ENCODE data around the gene LNX1.

LNX1 gene

GRCh38 chr4:53582194-53582593, 9.1 kb downstream of the LNX1 start:
- no peaks in the 10 kb centered on the region for H3K79me2 ChIP-seq (ENCODE audit: insufficient read depth, low read length)
- H3K36me3 ChIP-seq (ENCODE audit: insufficient read depth, low read length) = no peaks in the 10 kb centered on the region
- H2AFZ ChIP-seq (ENCODE audit: low read length) = no peak overlapping the region
- no peaks in the 10 kb centered on the region for H4K20me1 ChIP-seq (ENCODE audit: insufficient read depth, low read length, poor library complexity, severe bottlenecking)
- H3K27me3 ChIP-seq (ENCODE audit: insufficient read depth, low read length, poor library complexity, severe bottlenecking) = no peaks in the 10 kb centered on the region
- no peaks in the 10 kb centered on the region for H3K9me3 ChIP-seq (ENCODE audit: insufficient read depth, low read depth, low read length)
- no peaks in the 10 kb centered on the region for H3K9me2 ChIP-seq (replicated peaks; ENCODE audit: low read depth, low read length)
- no peak overlapping the region for H3K9ac ChIP-seq (ENCODE audit: low read depth, low read length, poor library complexity, severe bottlenecking)
- H3F3A ChIP-seq (ENCODE audit: low read depth) = no peaks in the 10 kb centered on the region
- TF ChIP-seq CTCF (conservative IDR thresholded peaks at IDR 0.05; ENCODE audit: low read length) = no peak
- no peak for TF ChIP-seq EZH2phosphoT487 (IDR thresholded peaks at IDR 0.05; ENCODE audit: borderline replicate concordance)
- no peak overlapping the region for H3K4me2 ChIP-seq (ENCODE audit: low read depth, low read length, poor library complexity, severe bottlenecking)
- peaks cover 2% of the 10 kb centered on the region for H3K4me1 ChIP-seq (ENCODE audit: insufficient read depth, low read length, poor library complexity, severe bottlenecking)
- no peak overlapping the region for H3K4me3 ChIP-seq (ENCODE audit: low read length, poor library complexity, severe bottlenecking)

GRCh38 chr4:53580274-53580673, 11.0 kb downstream of the LNX1 start:
- Histone ChIP-seq H3K36me3 (ENCODE audit: insufficient read depth, low read length) (no peaks in the 10 kb centered on the region), H2AFZ (ENCODE audit: low read length) (no peak overlapping the region), H3K4me1 (ENCODE audit: insufficient read depth, low read length, poor library complexity, severe bottlenecking) (peaks cover 8% of the 10 kb centered on the region), H3K27me3 (ENCODE audit: insufficient read depth, low read length, poor library complexity, severe bottlenecking) (no peaks in the 10 kb centered on the region), H3K9me2 (replicated peaks; ENCODE audit: low read depth, low read length) (no peaks in the 10 kb centered on the region), H3K9ac (ENCODE audit: low read depth, low read length, poor library complexity, severe bottlenecking) (no peak overlapping the region), H3K4me3 (ENCODE audit: low read length, poor library complexity, severe bottlenecking) (no peak overlapping the region), H3K9me3 (ENCODE audit: insufficient read depth, low read depth, low read length) (no peaks in the 10 kb centered on the region), H3K4me2 (ENCODE audit: low read depth, low read length, poor library complexity, severe bottlenecking) (no peak overlapping the region), H3K79me2 (ENCODE audit: insufficient read depth, low read length) (no peaks in the 10 kb centered on the region), H4K20me1 (ENCODE audit: insufficient read depth, low read length, poor library complexity, severe bottlenecking) (no peaks in the 10 kb centered on the region), H3F3A (ENCODE audit: low read depth) (no peaks in the 10 kb centered on the region)
- no peak for TF ChIP-seq EZH2phosphoT487 (IDR thresholded peaks at IDR 0.05; ENCODE audit: borderline replicate concordance)
- TF ChIP-seq CTCF (conservative IDR thresholded peaks at IDR 0.05; ENCODE audit: low read length) = no peak

GRCh38 chr4:53579826-53580225, 11.5 kb downstream of the LNX1 start:
- Histone ChIP-seq H3K4me1 (ENCODE audit: insufficient read depth, low read length, poor library complexity, severe bottlenecking) (peaks cover 8% of the 10 kb centered on the region), H3K4me3 (ENCODE audit: low read length, poor library complexity, severe bottlenecking) (no peak overlapping the region), H3K9me2 (replicated peaks; ENCODE audit: low read depth, low read length) (no peaks in the 10 kb centered on the region), H3K4me2 (ENCODE audit: low read depth, low read length, poor library complexity, severe bottlenecking) (no peak overlapping the region), H3F3A (ENCODE audit: low read depth) (no peaks in the 10 kb centered on the region), H3K27me3 (ENCODE audit: insufficient read depth, low read length, poor library complexity, severe bottlenecking) (no peaks in the 10 kb centered on the region), H3K79me2 (ENCODE audit: insufficient read depth, low read length) (no peaks in the 10 kb centered on the region), H4K20me1 (ENCODE audit: insufficient read depth, low read length, poor library complexity, severe bottlenecking) (no peaks in the 10 kb centered on the region), H3K9ac (ENCODE audit: low read depth, low read length, poor library complexity, severe bottlenecking) (no peak overlapping the region), H3K9me3 (ENCODE audit: insufficient read depth, low read depth, low read length) (no peaks in the 10 kb centered on the region), H3K36me3 (ENCODE audit: insufficient read depth, low read length) (no peaks in the 10 kb centered on the region), H2AFZ (ENCODE audit: low read length) (no peak overlapping the region)
- TF ChIP-seq EZH2phosphoT487 (IDR thresholded peaks at IDR 0.05; ENCODE audit: borderline replicate concordance) = no peak

GRCh38 chr4:53576676-53577372, 14.5 kb downstream of the LNX1 start:
- H3K9ac ChIP-seq (ENCODE audit: low read depth, low read length, poor library complexity, severe bottlenecking) = no peak overlapping the region
- peaks cover 28% of the 10 kb centered on the region for H3K4me1 ChIP-seq (ENCODE audit: insufficient read depth, low read length, poor library complexity, severe bottlenecking)
- H3K9me2 ChIP-seq (replicated peaks; ENCODE audit: low read depth, low read length) = no peaks in the 10 kb centered on the region
- no peaks in the 10 kb centered on the region for H3K36me3 ChIP-seq (ENCODE audit: insufficient read depth, low read length)
- H4K20me1 ChIP-seq (ENCODE audit: insufficient read depth, low read length, poor library complexity, severe bottlenecking) = no peaks in the 10 kb centered on the region
- H3K79me2 ChIP-seq (ENCODE audit: insufficient read depth, low read length) = no peaks in the 10 kb centered on the region
- peak overlapping the region; percentile 1; the same call in 1 of the 2 replicates for H2AFZ ChIP-seq (ENCODE audit: low read length)
- no peaks in the 10 kb centered on the region for H3K9me3 ChIP-seq (ENCODE audit: insufficient read depth, low read depth, low read length)
- H3K4me2 ChIP-seq (ENCODE audit: low read depth, low read length, poor library complexity, severe bottlenecking) = no peak overlapping the region
- TF ChIP-seq EZH2phosphoT487 (IDR thresholded peaks at IDR 0.05; ENCODE audit: borderline replicate concordance) = no peak
- TF ChIP-seq CTCF (conservative IDR thresholded peaks at IDR 0.05; ENCODE audit: low read length) = no peak
- no peak overlapping the region for H3K4me3 ChIP-seq (ENCODE audit: low read length, poor library complexity, severe bottlenecking)
- no peaks in the 10 kb centered on the region for H3F3A ChIP-seq (ENCODE audit: low read depth)
- H3K27me3 ChIP-seq (ENCODE audit: insufficient read depth, low read length, poor library complexity, severe bottlenecking) = no peaks in the 10 kb centered on the region

Measured in Loucy (cell line).